NCI-H446 treated with DMSO at 0.1 percent for 48 hours (cell line): ENCODE data around the gene CPLX3.

Experiments
- DNase-seq: peaks from one replicate; lab custom pipeline; 2025; lab: John Stamatoyannopoulos, UW

Gene CPLX3

DNA sequence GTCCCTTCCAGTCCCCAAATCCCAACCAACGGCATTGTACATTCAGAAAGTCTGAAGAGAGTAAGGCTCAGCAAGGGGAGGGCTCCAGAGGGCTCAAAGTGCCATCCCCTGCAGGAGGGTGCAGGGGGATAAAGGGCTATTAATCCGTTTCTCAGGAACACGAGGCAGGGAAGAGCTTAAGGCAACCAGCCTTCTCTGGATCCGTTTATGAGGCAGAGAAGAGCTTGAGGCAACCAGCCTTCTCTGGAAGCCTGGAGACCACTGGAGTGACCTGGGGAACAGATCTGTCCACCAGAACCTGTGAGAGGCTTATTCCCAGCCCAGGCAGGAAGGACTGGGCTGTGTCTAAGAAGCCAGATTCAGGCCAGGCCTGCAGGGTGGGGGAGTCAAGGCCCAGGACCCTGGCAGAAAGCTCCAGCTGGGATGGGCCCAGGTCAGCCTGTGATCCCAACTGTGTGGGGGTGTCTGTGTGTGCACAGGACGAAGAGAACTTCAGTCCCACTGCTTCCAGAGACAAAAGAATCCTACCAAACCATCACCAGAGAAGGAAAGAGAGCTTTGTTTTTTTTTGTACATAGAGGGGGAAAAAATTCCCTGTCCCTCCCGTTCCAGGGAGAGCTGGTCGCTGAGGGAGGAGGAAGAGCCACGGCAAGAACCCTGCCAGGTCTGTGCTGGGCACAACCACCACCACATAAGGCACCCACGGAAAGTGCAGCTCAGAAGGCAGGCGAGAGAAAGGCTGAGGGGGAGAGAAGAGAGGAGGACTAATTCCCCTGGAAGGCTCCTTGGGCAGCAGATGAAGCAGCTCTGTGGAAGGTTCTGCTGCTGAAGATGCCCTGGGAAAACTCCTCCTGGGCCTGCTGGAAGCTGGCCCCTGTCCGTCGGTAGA is 18.1 kb downstream of the CPLX3 start:
- no peak for DNase-seq

DNA sequence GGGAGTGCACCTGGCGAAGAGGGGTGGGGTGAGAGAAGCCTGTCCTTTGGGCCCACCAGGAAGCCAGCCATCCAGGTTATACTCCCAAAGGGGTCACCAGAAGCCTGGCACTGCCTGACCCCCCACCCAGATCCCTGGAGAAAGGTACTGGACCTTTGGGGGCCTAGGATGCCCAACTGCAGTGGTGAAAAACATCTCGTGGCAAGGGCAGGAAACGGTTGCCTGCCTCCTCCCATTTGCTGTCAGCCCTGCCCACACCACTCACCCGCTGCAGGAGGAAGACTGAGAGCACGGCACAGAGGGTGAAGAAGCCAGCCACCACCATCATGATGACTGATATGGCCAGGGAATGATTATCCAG is 18.8 kb downstream of the CPLX3 start:
- DNase-seq, result no peak

DNA sequence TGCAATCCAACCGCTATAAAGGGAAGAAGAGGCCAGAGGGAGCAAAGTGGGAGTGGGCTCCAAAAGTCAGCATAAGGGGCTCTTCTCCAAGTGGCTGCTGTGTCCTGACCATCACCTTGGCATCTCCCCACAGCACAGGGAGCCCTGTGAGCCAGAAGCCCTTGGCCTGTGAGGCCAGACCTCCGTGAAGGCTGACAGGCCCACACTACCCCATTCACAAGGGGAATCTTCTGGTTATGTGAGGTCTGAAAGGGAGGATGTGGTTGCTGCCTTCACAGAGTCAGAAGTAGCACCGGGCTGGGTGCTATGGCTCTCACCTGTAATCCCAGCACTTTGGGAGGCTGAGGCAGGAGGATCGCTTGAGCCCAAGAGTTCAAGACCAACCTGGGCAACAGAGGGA is 19.2 kb downstream of the CPLX3 start:
- DNase-seq, result no peak

DNA sequence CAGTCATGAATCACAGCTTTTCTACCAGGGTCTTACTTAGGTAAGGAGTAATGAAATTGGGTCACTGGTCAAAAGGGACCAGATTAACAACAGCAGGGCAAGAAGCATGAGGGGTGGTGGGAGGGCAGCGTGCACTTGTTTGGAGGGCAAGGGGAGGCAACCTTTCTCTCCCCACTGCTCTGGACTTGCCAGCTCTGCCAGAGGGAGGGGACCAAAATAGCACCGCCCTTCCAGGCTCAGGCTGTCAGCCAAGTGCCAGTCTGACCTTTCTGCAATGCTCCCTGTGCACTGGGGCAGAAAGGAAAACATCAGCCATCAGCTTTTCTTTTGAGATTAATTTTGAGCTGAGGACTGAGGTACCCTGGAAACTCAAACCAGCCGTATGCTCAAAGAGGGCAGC is 21.0 kb downstream of the CPLX3 start:
- no peak for DNase-seq

DNA sequence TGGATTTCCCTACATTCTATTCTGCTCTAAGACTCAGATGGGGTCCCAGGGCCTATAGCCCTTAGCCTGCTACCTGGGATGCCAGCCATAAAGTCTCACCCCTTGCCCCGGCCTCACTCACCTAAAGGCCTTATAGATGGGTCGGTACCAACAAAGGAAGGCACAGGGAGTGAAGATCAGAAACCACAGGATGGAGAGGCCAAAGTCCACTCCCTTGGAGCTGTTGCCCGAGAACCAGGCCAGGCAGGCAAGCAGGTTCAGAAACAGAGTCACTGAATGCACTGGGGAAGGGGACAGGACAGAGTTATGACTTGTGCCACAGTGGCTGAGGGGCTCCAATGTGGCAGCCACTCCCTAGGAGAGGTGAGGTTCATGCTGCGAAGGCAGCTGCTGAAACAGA is 24.0 kb downstream of the CPLX3 start:
- DNase-seq, result no peak

DNA sequence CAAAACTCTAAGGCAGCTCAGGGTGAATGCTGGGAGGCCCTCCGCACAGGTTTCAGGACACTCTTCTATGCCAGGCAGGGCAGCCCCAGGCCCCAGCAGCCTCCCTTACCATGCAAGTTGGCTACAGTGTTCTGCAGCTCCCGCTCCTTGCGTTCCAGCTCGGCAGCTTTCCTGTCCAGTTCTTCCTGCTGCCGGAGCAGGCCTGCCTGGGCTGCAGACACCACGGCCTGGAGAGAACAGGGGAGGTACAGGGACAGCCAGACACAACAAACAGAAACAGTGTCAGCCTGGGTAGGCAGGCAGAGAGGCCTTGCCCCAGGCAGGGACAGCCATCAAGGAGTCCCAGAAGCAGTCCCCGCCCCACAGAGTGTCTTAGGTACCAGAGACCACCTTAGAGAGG is 25.5 kb downstream of the CPLX3 start:
- DNase-seq, result no peak

DNA sequence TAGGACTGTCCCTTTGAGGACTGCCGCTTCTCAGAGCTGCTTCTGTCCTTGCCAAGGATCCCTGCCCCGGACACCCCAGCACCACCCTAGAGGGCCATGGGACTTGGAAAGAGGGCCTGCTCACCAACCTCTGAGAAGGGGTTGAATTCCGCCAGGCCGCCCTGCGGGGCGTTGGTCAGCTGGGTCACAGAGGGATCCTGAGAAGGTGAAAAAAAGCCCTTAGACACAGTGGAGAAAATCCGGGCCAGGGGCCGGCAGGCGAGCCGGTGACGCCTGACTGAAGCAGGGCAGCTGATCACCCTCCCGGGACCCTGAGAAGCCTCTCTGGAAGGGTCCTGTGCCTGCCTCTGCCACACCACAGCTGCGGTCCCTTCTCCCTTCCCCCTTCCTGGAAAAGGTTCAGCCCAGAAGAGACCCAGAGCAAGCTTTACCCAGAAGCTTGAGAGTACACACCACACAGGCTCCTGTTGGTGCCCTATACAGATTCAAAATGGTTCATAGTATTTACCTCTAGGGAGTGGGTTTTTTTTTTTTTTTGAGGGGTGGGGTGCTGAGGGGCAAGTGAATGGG is 28.1 kb downstream of the CPLX3 start:
- DNase-seq, result no peak

DNA sequence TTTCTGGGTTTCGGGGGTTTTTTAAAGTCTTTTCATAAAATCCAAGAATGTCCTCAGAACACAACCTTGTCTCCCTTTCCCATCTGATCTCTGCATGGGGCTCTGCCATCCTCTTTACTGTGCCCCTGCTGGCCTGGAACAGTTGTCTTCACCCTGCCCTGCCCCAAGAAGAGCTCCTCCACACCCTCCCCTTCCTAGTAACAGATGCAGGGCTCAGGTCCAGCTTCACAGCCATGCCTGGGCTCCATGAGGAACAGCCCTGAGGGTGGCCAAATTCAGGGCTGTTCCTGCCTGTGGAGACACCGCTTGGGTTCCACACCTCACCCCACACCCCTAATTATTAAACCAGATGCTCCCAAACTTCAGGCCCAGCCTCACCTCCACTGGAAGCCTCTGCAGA is 29.4 kb downstream of the CPLX3 start:
- DNase-seq, result no peak

DNA sequence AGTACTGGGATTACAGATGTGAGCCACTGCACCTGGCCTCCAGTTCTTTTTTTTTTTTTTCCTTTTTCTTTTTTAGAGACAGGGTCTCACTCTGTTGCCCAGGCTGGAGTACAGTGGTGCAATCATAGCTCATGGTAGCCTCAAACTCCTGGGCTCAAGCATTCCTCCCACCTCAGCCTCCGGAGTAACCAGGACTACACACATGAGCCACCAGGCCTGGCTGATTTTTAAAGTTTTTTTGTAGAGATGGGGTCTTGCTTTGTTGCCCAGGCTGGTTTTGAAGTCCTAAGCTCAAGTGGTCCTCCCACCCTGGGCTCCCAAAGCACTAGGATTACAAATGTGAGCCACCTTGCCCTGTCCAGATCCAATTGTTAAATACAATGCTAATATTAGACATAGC is 30.1 kb downstream of the CPLX3 start:
- no peak for DNase-seq

DNA sequence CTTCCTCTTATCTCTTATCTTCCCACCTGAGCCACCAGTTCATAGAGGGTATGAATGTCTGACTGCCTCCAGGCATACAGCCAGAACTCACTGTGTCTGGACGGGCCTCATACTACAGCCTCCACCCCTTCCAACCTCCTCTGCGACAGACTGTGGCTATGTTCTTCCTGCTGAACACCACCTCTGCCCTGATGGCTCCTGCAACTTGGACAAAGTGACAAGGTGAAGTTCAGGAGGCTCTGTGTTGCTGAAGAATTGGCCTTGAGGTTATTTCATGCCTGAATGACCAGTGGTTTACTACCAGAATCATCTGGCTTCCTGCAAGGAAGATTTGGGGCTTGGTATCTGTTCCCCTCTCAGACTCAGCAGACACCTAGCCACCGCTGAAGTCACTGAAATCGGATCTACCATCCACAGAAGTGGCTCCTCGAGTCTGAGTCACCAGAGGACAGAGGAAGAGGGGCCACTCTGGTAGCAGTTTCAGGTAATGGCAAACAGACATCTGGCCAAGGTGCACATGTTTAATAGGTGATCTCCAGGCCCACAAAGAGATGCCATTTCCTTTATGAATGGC is 30.7 kb downstream of the CPLX3 start:
- DNase-seq, result no peak

DNA sequence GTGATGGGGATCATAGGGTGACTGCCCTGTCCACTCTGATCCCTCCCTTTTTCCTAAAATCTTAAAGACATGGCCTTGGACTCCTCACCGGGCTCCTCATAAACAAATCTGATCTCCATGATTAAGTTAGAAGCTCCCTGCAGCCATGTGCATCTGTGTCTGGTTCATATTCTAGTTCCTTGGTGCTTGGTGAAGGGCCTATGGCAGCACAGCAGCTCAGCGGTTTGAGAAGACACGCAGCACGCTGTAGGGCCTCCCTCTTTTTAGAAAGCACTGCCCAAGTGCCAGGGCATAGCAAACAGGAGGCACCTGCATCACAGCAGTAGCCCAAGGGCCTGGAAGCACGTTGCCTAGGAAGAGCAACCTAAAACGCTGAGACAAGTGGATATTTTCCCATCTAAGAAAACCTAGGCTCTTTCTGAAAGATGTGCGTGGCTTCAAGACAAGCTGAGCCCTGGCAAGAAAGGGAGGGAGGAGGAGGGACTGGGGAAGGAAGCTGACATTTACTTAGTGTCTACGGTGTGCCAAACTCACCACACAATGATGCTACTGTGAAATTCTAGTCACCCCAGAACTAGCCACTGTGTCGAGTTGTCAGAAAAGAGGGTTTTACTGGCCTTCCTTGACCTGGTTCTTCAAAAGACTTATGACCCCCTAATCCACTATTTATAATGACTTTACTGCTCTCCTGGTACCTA is 31.4 kb downstream of the CPLX3 start:
- DNase-seq, result no peak

DNA sequence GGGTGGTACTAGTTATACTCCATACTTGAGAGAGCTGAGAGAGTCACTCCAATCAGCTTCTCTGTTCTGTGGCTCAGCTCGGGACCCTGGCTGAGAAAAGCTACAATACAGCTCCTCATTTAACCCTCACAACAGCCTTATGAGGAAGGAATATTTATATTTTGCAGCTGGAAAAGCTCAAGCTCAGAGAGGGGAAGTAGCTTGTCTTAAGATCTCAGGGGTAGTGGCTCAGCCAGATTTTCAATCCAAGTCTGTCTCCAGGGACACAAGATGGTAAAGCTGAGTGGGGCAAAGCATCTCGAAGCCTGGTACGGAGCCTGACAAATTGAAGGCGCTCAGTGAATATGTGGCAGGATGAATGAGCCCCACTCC is 31.9 kb downstream of the CPLX3 start:
- DNase-seq, result no peak

DNA sequence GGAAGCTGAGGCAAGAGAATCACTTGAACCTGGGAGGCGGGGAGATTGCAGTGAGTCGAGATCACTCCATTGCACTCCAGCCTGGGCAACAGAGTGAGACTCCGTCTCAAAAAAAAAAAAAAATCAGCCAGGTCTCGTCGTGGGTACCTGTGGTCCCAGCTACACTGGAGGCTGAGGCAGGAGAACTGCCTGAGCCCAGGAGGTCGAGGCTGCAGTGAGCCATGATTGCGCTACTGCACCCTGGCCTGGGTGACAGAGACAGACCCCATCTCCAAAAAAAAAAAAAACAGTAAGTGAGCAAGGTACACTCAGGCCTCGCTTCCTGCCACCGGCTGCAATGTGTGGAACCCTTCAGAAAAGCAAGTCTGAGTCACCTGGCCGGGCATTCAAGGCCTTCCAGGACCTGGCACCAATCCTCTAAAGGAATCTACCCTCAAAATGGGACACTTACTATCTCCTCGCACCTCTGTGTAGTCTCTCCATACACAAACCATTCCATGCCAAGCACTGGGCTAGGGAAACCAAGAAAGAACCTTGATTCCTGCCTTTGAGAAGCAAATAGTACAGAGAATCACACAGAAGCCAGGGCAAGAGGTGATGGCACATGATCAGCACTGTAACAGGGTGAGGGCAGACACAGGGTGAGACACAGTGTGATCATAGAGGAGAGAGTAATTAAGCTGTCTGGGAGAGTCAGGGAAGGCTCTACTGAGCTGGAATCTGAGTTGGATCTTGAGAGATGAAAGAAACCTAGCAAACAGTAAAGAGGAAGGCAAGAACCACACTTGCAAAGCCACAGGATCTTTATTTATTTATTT is 37.0 kb downstream of the CPLX3 start:
- DNase-seq, result no peak

DNA sequence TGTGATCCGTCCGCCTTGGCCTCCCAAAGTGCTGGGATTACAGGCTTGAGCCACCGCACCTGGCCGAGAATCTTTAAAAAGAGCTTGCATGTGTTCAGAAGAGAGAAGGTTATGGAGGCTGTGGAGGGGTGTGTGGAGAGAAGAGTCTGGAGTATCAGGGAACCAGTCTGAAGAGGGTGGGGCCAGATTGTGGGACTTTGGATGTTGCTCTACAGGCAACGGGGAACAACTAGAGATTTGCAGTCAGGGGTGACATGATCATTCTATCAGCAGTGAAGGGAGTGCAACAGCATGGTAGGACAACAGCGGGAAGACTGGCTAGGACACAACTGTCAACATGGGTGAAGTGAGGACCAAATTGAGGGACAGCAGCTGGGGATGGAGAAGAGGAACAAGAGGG is 37.9 kb downstream of the CPLX3 start:
- DNase-seq, result no peak

DNA sequence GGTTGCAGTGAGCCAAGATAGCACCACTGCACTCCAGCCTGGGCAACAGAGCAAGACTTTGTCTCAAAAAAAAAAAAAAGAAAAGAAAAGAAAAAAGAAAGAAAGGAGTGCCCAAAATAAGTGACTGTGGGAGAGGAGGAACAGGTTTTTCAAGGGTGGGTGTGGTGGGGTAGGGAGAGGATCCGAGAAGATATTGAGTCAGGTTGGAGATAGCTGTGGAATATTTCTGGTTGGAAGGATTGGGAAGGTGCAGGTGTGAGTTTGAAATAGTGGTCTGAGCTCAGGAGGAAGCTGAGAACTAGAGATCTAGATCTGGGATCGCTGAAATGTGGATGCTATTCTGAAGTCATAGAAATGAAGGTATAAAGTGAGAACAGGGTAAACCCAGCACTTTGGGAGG is 38.9 kb downstream of the CPLX3 start:
- no peak for DNase-seq

DNA sequence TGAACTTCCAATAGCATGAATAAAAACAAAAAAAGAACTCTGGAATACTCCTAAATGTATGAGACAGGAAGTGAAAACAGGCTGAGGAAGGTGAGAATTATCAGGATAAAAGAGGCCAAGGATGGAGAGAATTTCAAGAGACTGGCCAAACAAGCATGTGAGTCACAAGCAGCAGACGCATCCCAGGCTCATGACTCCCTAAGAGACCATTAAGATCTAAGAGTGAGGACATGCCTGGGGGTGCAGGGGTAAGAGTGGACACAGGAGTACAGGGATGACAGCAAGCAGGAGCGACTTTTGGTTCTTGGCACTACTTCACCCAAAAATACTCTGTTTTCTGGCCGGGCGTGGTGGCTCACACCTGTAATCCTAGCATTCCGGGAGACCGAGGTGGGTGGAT is 39.7 kb downstream of the CPLX3 start:
- no peak for DNase-seq

DNA sequence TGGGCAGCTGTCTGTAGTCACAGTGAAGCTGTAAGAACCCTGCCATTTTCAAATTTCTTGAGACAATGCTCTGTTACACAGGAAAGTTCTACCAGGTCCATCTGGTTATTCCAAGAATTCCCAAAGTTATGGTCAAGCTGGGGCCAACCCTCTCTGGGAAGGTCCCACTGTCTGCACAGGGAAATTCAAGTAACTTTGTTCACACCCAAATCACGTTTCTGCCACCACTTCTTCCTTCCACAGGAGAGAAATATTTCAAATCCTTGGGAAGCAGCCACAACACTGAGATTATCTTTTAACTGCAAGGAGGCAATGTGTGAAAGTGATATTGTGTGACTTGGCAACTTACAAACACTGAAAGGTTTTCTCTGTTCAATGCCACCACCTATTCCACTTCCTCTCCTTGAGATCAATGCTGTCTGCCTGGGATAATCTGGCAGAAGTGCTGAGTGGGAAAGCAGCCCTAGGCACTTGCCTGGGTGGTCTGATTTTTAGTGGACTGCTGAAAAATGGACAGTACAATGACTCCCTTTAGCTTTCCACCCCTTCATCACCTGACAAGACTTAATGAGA is 41.1 kb downstream of the CPLX3 start:
- DNase-seq, result no peak

DNA sequence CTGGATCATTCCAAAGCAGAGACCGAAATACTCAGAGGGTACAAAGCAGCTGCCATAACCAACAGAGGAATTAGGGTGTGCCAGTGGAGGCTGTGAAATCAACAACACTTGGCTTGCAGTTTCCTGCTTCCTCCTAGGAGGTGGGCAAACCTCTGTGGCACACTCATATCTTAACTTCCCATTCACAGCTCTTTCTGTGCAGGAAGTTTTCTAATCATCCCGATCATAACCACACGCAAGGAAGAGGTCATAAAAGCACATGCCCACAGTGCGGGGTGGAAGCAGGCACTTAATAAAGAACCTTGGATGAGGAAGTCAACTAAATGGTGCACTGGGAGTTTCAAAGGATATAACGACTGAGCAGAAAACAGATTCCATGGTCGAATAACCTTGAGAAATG is 41.6 kb downstream of the CPLX3 start:
- DNase-seq, result no peak

DNA sequence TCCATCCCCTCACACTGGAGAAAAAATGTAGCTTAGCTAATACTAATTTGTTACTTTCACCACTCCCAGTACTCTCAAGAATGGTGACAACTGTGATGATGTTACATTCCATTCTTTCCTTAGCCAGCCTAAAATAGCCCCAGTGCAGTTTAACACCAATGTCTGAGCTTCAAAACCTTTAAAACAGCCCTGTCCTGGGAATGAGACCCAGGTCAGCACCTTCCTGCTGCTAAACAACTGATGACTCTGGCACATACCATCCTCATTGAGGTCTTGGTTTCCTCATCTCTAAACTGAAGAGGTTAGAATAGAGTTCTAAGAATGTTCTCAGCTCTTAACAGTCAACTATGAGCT is 42.9 kb downstream of the CPLX3 start:
- no peak for DNase-seq

DNA sequence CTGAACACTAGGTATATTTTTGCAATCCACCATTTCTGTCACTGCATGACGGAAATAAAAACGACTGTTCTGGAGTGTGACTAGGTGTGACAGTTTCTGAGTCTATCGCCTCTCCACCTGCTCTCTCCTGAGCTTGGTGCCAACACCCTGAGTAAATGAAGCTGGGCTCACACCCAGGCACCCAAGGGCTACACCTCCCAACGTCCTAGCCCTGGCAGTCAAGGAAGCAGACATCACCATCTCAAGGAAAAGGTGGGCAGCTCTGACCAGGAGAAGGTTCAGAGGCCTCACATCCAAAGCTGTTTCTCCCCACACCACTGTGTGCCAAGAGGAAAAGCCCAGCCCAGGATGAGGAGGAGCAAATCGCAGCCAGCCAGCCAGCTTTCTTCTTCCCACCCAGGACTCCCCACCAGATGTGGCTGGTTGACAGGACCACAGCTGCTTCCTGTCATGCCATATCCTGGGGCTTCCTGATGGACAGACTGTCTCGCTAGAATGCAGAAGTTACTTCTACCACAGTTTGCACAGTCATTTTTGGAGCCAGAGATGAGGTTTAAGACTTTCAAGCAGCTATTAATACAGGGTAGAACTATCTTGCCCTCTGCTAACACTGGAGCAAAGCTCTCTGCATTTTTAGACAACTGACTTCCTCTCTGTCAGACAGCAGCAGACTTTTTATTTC is 43.4 kb downstream of the CPLX3 start:
- DNase-seq, result no peak

DNA sequence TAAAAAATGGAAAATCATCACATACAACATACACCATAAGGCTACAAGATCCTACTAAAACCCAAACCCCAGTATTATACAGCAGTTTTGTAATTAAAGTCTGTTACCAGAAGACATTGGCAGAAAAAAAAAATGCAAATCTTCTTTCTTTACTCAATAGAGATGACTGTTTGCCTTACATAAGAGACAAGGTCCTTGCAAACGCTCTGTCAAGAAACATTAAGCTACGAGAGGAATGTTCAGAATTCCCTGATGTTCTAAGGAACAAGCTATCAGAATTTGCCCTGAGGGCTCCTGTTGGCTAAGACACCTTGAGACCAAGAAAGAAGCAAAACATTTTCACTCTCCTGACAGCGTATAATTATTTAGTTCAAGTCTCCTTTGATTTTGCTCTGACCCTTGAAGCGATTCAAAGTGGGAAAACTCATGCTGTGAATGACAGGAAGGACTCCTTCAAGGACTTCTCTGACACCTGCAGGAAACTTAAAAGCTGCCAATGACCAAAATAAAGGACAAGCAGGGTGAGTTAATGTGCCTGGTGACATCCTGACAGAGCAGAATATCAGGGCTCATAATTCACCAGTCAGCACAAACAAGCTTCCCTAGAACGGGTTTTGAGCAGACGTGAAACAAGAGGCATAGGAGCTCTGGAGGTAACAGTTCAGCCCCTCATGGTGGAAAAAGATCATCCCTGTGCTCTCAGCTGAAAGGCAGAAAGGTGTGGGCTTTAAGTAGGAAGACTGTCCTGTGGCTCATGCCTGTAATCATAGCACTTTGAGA is 44.2 kb downstream of the CPLX3 start:
- no peak for DNase-seq
